GM12891 (cell line): ENCODE results near the gene SULF2.

Source experiments
- DNase-seq: peaks from one replicate; pipeline ENCODE4 v3.0.0; 2011; ENCODE audit warnings: low spot score; ENCODE audit not compliant: insufficient read length
- FAIRE-seq: peaks from 2 replicates; lab custom pipeline; 2011; peaks lifted over from hg19 to GRCh38; lab: Jason Lieb, UNC
- PAX5 ChIP-seq: IDR thresholded peaks from 2 replicates; pipeline ENCODE4 v1.6.1; 2011; ENCODE audit warnings: low read length, moderate library complexity, mild to moderate bottlenecking; ENCODE audit not compliant: insufficient read depth, severe bottlenecking
- POLR2A ChIP-seq: IDR thresholded peaks from 2 replicates; pipeline ENCODE4 v1.6.1; 2011; ENCODE audit warnings: low read depth, low read length, control low read depth
- POLR2AphosphoS5 ChIP-seq: IDR thresholded peaks from 2 replicates; pipeline ENCODE4 v1.6.1; 2011; ENCODE audit warnings: low read depth, low read length, control low read depth
- POU2F2 ChIP-seq: IDR thresholded peaks from 2 replicates; pipeline ENCODE4 v1.6.1; 2011; ENCODE audit warnings: low read depth, mild to moderate bottlenecking, control low read depth, low read length, moderate library complexity
- SPI1 ChIP-seq: IDR thresholded peaks from 2 replicates; pipeline ENCODE4 v1.6.1; 2011; ENCODE audit warnings: low read depth, low read length, control low read depth
- TAF1 ChIP-seq: IDR thresholded peaks from 2 replicates; pipeline ENCODE4 v1.6.1; 2011; ENCODE audit warnings: low read depth, low read length, control low read depth

Gene SULF2

GRCh38 chr20:47610247-47610944, 174.9 kb downstream of the SULF2 start:
- TF ChIP-seq SPI1: no peak
- no peak for TF ChIP-seq TAF1
- TF ChIP-seq PAX5: no peak
- TF ChIP-seq POLR2A: no peak
- TF ChIP-seq POU2F2: no peak
- TF ChIP-seq POLR2AphosphoS5: no peak
- DNase-seq (no peak), FAIRE-seq (no peak)

- DNase-seq: no peak
- no peak for TF ChIP-seq POLR2A
- TF ChIP-seq PAX5: no peak
- TF ChIP-seq POLR2AphosphoS5: no peak
- TF ChIP-seq POU2F2: no peak
- no peak for TF ChIP-seq TAF1
- no peak for TF ChIP-seq SPI1
- FAIRE-seq: no peak
Observed at GRCh38 chr20:47609001-47609400, 176.3 kb downstream of the SULF2 start.
